Activated CD8-positive, alpha-beta T cell treated with anti-CD3 and anti-CD28 coated beads for 36 hours (primary cell): ENCODE measurements around the gene BLVRA. TPM values are rescaled to one million over a fixed set of nuclear protein-coding genes. Genes with fewer than 3 reads are reported as not detected.
"Not testable (repeated sequence)": the region's sequence is repeated elsewhere in the genome, so short reads cannot be mapped to it uniquely, and the experiment has no call there.

Experiments
- ATAC-seq: fragments of 200-7000 bp; cut with Tn5 transposase; one replicate; pipeline ENCODE4 v1.10.0; 2021; ENCODE audit warnings: mild to moderate bottlenecking, moderate library complexity
- CTCF ChIA-PET: fragments of 350-600 bp; sonication (Branson Sonifier 250); formaldehyde crosslinking; loops from one replicate; lab custom pipeline; 2021; ENCODE audit warnings: antibody characterized with exemption; lab: Charles Lee
- POLR2A ChIA-PET: fragments of 350-600 bp; sonication (Branson Sonifier 250); formaldehyde crosslinking; loops from one replicate; lab custom pipeline; 2021; ENCODE audit warnings: antibody characterized with exemption; lab: Charles Lee
- DNase-seq: peaks from one replicate; pipeline ENCODE4 v3.0.0-alpha.2; 2020
- H3K27ac Mint-ChIP-seq: one replicate; pipeline ENCODE4 v1.8.0; 2021; ENCODE audit warnings: mild to moderate bottlenecking, mixed read lengths
- H3K27me3 Mint-ChIP-seq: one replicate; pipeline ENCODE4 v1.8.0; 2021; ENCODE audit warnings: mixed read lengths
- H3K36me3 Mint-ChIP-seq: one replicate; pipeline ENCODE4 v1.8.0; 2021; ENCODE audit warnings: low read depth, mixed read lengths
- H3K4me1 Mint-ChIP-seq: one replicate; pipeline ENCODE4 v1.8.0; 2021; ENCODE audit warnings: low read depth, mixed read lengths
- H3K4me3 Mint-ChIP-seq: one replicate; pipeline ENCODE4 v1.8.0; 2021; ENCODE audit warnings: mild to moderate bottlenecking, moderate library complexity, mixed read lengths
- H3K9me3 Mint-ChIP-seq: one replicate; pipeline ENCODE4 v1.8.0; 2021; ENCODE audit warnings: mixed read lengths
- CTCF ChIP-seq: fragments of 200-600 bp; IDR thresholded peaks from one replicate; pipeline ENCODE4 v1.8.0; 2022; ENCODE audit warnings: antibody characterized with exemption, mild to moderate bottlenecking
- intact Hi-C: fragments of 100-400 bp; cut with micrococcal nuclease; formaldehyde crosslinking; loops from one replicate; pipeline ENCODE4 v1.10.0; 2022
- total RNA-seq, 2 experiments: library from RNA; stranded (reverse); gene quantifications; one replicate each; pipeline ENCODE4 v1.2.3, GENCODE V29; 2021

BLVRA gene
- total RNA-seq, 2 experiments from 2014 or later: 30.9 to 34.2 TPM

- Mint-ChIP-seq H3K36me3 (peaks cover 20% of the 10 kb centered on the region), H3K4me3 (peak within 1 kb of the TSS; percentile 94), H3K27me3 (peaks cover 2% of the 10 kb centered on the region), H3K27ac (peak within 1 kb of the TSS; percentile 91), H3K4me1 (peaks cover 33% of the 10 kb centered on the region), H3K9me3 (no peaks in the 10 kb centered on the region)
- ATAC-seq (peak; percentile 92), DNase-seq (peak; percentile 85)
- peak; percentile 26 for TF ChIP-seq CTCF
- ChIA-PET POLR2A (interaction anchor here (0.6 to 1.9 kb wide), 11 partner anchors 21 to 217 kb away, joined by 3 to 8 read pairs (median 5); partner anchors contain the start of genes BLVRA and MRPS24), CTCF (interaction anchor here (0.7 to 6.4 kb wide), 21 partner anchors 11 to 273 kb away, joined by 3 to 52 read pairs (median 4); partner anchors contain the start of gene STK17A)
- intact Hi-C loops: no loop called here
Observed at GRCh38 chr7:43729214-43729923, 29.1 kb upstream of the BLVRA start, which contains the start of gene COA1. Gene COA1 (minus strand): TSS chr7:43729523. CDS start chr7:43648614, 80,909 bp downstream.

- Mint-ChIP-seq H3K9me3 (no peaks in the 10 kb centered on the region), H3K27ac (peak overlapping the region; percentile 91), H3K4me1 (peaks cover 29% of the 10 kb centered on the region), H3K36me3 (peaks cover 17% of the 10 kb centered on the region), H3K27me3 (peaks cover 2% of the 10 kb centered on the region), H3K4me3 (peak overlapping the region; percentile 94)
- DNase-seq (no peak), ATAC-seq (no peak)
- no peak for TF ChIP-seq CTCF
- ChIA-PET POLR2A (interaction anchor here (0.8 to 1.9 kb wide), 10 partner anchors 21 to 217 kb away, joined by 3 to 8 read pairs (median 5); partner anchors contain the start of genes BLVRA and MRPS24), CTCF (interaction anchor here (0.7 to 6.4 kb wide), 21 partner anchors 11 to 274 kb away, joined by 3 to 52 read pairs (median 4); partner anchors contain the start of gene STK17A)
- intact Hi-C loops: no loop called here
Observed at GRCh38 chr7:43729924-43730248, 28.6 kb upstream of the BLVRA start.

GRCh38 chr7:43731494-43731893, 27.0 kb upstream of the BLVRA start:
- peaks cover 35% of the 10 kb centered on the region for H3K4me1 Mint-ChIP-seq
- ATAC-seq, H3K27ac Mint-ChIP-seq, H3K4me3 Mint-ChIP-seq, DNase-seq, H3K27me3 Mint-ChIP-seq, H3K9me3 Mint-ChIP-seq, intact Hi-C loops: not testable (repeated sequence)
- H3K36me3 Mint-ChIP-seq: peaks cover 14% of the 10 kb centered on the region
- ChIA-PET POLR2A (interaction anchor here (0.7 kb wide), 1 partner anchor 104 kb away, joined by 3 read pairs; no protein-coding TSS in a partner anchor), CTCF (interaction anchor here (1.2 to 6.4 kb wide), 5 partner anchors 13 to 150 kb away, joined by 3 to 52 read pairs (median 17); partner anchors contain the start of gene STK17A)

GRCh38 chr7:43734575-43735332, 23.7 kb upstream of the BLVRA start:
- H3K9me3 Mint-ChIP-seq, H3K27me3 Mint-ChIP-seq, intact Hi-C loops, H3K4me3 Mint-ChIP-seq, ATAC-seq, H3K36me3 Mint-ChIP-seq, H3K27ac Mint-ChIP-seq: not testable (repeated sequence)
- peak; percentile 19 for DNase-seq
- POLR2A ChIA-PET: interaction anchor here (0.6 kb wide), 1 partner anchor 10 kb away, joined by 4 read pairs; no protein-coding TSS in a partner anchor
- CTCF ChIA-PET: interaction anchor here (2.7 to 4.5 kb wide), 2 partner anchors 103 to 152 kb away, joined by 21 to 24 read pairs; partner anchors contain the start of gene STK17A
- peaks cover 17% of the 10 kb centered on the region for H3K4me1 Mint-ChIP-seq

GRCh38 chr7:43735403-43735801, 23.1 kb upstream of the BLVRA start:
- no peak for TF ChIP-seq CTCF
- Mint-ChIP-seq H3K4me1 (peaks cover 15% of the 10 kb centered on the region), H3K9me3 (no peaks in the 10 kb centered on the region), H3K27me3 (peaks cover 2% of the 10 kb centered on the region), H3K27ac (peak overlapping the region; percentile 55), H3K36me3 (no peaks in the 10 kb centered on the region), H3K4me3 (no peak overlapping the region)
- POLR2A ChIA-PET: interaction anchor here (0.6 to 1.7 kb wide), 2 partner anchors 10 to 24 kb away, joined by 4 to 10 read pairs; partner anchors contain the start of gene BLVRA
- DNase-seq: no peak
- no peak for ATAC-seq
- intact Hi-C loops: no loop called here
- CTCF ChIA-PET: interaction anchor here (1.3 to 4.5 kb wide), 4 partner anchors 13 to 153 kb away, joined by 3 to 24 read pairs (median 14); partner anchors contain the start of gene STK17A
